ENCODE results near the gene HDAC5.

Gene HDAC5

DNA sequence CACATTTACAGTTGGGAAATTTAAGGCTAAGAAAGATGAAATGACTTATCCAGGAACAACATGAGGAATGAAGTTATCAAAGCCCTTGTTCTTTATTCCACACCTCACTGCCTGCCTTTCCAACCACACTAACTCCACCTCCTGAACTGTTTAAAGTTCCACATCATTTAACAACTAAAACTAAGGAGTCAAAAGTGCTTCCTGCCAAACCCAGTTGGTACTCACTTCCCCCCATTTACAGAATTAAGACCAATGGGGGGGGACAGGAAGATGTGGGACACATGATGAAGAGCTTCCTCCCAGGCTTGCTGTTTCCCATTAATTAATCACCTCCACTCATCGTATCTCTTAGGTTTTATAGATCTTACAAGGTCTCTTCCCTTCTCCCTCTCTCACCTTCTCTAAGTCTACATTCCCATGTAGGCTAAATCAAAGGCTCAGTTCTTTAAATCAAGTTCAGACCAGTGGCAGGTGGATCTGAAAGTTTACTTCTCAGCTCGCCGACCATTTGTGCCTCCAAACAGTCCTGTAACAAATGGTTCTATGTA is 89.5 kb downstream of the HDAC5 start:
- TF ChIP-seq SPI1 (IDR thresholded peaks at IDR 0.05; ENCODE audit: borderline replicate concordance, low read depth) = no peak
- TF ChIP-seq, protein P1, sequence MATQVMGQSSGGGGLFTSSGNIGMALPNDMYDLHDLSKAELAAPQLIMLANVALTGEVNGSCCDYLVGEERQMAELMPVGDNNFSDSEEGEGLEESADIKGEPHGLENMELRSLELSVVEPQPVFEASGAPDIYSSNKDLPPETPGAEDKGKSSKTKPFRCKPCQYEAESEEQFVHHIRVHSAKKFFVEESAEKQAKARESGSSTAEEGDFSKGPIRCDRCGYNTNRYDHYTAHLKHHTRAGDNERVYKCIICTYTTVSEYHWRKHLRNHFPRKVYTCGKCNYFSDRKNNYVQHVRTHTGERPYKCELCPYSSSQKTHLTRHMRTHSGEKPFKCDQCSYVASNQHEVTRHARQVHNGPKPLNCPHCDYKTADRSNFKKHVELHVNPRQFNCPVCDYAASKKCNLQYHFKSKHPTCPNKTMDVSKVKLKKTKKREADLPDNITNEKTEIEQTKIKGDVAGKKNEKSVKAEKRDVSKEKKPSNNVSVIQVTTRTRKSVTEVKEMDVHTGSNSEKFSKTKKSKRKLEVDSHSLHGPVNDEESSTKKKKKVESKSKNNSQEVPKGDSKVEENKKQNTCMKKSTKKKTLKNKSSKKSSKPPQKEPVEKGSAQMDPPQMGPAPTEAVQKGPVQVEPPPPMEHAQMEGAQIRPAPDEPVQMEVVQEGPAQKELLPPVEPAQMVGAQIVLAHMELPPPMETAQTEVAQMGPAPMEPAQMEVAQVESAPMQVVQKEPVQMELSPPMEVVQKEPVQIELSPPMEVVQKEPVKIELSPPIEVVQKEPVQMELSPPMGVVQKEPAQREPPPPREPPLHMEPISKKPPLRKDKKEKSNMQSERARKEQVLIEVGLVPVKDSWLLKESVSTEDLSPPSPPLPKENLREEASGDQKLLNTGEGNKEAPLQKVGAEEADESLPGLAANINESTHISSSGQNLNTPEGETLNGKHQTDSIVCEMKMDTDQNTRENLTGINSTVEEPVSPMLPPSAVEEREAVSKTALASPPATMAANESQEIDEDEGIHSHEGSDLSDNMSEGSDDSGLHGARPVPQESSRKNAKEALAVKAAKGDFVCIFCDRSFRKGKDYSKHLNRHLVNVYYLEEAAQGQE (IDR thresholded peaks at IDR 0.05; ENCODE audit: insufficient replicate concordance, low read depth) = no peak
- no peak for TF ChIP-seq GABPA (IDR thresholded peaks at IDR 0.05; ENCODE audit: low read depth)
- no peak for TF ChIP-seq POLR2AphosphoS5 (IDR thresholded peaks at IDR 0.05; ENCODE audit: low read depth)
- TF ChIP-seq, protein P2, sequence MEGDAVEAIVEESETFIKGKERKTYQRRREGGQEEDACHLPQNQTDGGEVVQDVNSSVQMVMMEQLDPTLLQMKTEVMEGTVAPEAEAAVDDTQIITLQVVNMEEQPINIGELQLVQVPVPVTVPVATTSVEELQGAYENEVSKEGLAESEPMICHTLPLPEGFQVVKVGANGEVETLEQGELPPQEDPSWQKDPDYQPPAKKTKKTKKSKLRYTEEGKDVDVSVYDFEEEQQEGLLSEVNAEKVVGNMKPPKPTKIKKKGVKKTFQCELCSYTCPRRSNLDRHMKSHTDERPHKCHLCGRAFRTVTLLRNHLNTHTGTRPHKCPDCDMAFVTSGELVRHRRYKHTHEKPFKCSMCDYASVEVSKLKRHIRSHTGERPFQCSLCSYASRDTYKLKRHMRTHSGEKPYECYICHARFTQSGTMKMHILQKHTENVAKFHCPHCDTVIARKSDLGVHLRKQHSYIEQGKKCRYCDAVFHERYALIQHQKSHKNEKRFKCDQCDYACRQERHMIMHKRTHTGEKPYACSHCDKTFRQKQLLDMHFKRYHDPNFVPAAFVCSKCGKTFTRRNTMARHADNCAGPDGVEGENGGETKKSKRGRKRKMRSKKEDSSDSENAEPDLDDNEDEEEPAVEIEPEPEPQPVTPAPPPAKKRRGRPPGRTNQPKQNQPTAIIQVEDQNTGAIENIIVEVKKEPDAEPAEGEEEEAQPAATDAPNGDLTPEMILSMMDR (IDR thresholded peaks at IDR 0.05; ENCODE audit: insufficient read depth, low read length) = no peak
- no peak for DNase-seq (ENCODE audit: low read depth in 1 of 2, low spot score in 1 of 2)
- H3K27me3 ChIP-seq (ENCODE audit: insufficient read depth, poor library complexity, severe bottlenecking) = no peaks in the 10 kb centered on the region
- H3K4me3 ChIP-seq (replicated peaks; ENCODE audit: insufficient read depth, low read length) = no peak overlapping the region
- H3K27ac ChIP-seq (replicated peaks) = no peak overlapping the region

DNA sequence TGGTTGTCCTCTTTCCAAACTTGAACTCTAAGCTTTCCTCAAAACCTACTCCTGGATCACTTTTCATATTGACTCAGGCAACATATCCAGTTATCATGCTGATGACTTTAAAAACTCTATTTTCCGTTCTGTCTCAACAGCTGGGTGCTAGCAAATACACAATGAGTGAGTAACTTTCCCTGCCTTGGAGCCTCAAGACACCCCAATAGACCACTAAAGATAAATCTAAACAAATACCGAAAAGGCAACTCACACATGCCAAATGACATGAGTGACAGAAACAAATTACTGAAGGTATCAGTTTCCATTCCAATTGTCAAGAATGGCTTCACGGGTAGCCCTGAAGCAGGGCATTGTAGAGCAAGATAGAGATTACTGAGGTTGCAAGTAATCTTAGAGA is 93.0 kb downstream of the HDAC5 start:
- DNase-seq (ENCODE audit: low read depth in 1 of 2, low spot score in 1 of 2) = no peak
- TF ChIP-seq SPI1 (IDR thresholded peaks at IDR 0.05; ENCODE audit: borderline replicate concordance, low read depth) = no peak
- no peak for TF ChIP-seq GABPA (IDR thresholded peaks at IDR 0.05; ENCODE audit: low read depth)
- TF ChIP-seq, protein P1 (IDR thresholded peaks at IDR 0.05; ENCODE audit: insufficient replicate concordance, low read depth) = no peak
- no peak for TF ChIP-seq POLR2AphosphoS5 (IDR thresholded peaks at IDR 0.05; ENCODE audit: low read depth)
- TF ChIP-seq, protein P2 (IDR thresholded peaks at IDR 0.05; ENCODE audit: insufficient read depth, low read length) = no peak
- Histone ChIP-seq H3K27me3 (ENCODE audit: insufficient read depth, poor library complexity, severe bottlenecking) (no peaks in the 10 kb centered on the region), H3K27ac (replicated peaks) (no peak overlapping the region), H3K4me3 (replicated peaks; ENCODE audit: insufficient read depth, low read length) (no peak overlapping the region)

DNA sequence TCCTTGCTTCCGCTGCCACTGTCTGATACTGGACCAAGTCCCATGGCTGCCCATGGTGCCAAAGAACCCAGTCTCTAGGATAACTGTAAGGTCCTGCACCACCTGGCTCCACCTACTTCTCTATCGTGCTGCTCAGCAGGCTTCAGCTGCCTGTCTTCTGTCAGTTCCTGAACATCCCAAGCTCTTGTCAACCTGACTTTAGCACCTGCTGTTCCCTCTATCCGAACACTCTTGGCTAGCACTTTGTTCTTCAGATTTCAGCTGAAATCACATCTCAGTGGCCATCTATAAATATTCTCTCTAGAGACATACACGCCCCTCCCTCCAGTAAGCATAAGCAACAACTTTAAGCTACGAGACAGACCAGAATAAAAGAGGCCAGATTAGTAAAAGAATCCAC is 93.7 kb downstream of the HDAC5 start:
- DNase-seq (ENCODE audit: low read depth in 1 of 2, low spot score in 1 of 2) = no peak
- Histone ChIP-seq H3K4me3 (replicated peaks; ENCODE audit: insufficient read depth, low read length) (no peak overlapping the region), H3K27me3 (ENCODE audit: insufficient read depth, poor library complexity, severe bottlenecking) (no peaks in the 10 kb centered on the region), H3K27ac (replicated peaks) (no peak overlapping the region)
- no peak for TF ChIP-seq GABPA (IDR thresholded peaks at IDR 0.05; ENCODE audit: low read depth)
- TF ChIP-seq, protein P2 (IDR thresholded peaks at IDR 0.05; ENCODE audit: insufficient read depth, low read length) = no peak
- TF ChIP-seq, protein P1 (IDR thresholded peaks at IDR 0.05; ENCODE audit: insufficient replicate concordance, low read depth) = no peak
- TF ChIP-seq POLR2AphosphoS5 (IDR thresholded peaks at IDR 0.05; ENCODE audit: low read depth) = no peak
